Parathyroid adenoma (tissue), 2 donors: ENCODE measurements around the gene DOK6.

Source experiments
- H2AFZ ChIP-seq: fragments of 300-600 bp; sonication (generic); one replicate; pipeline ENCODE4 v1.7.0; 2017; ENCODE audit warnings: antibody characterized with exemption, mild to moderate bottlenecking
- H3K27ac ChIP-seq: fragments of 300-600 bp; sonication (generic); one replicate; pipeline ENCODE4 v1.7.0; 2017
- H3K27me3 ChIP-seq: fragments of 300-600 bp; sonication (generic); one replicate; pipeline ENCODE4 v1.7.0; 2017; ENCODE audit warnings: low read length; ENCODE audit not compliant: control insufficient read depth, insufficient read depth
- H3K36me3 ChIP-seq: fragments of 300-600 bp; sonication (generic); one replicate; pipeline ENCODE4 v1.7.0; 2017; ENCODE audit warnings: low read length; ENCODE audit not compliant: control insufficient read depth, insufficient read depth
- H3K4me1 ChIP-seq: fragments of 300-600 bp; sonication (generic); one replicate; pipeline ENCODE4 v1.7.0; 2017; ENCODE audit warnings: control low read depth
- H3K4me2 ChIP-seq: fragments of 300-600 bp; sonication (generic); one replicate; pipeline ENCODE4 v1.7.0; 2017; ENCODE audit warnings: low read length
- H3K4me3 ChIP-seq: fragments of 300-600 bp; sonication (generic); one replicate; pipeline ENCODE4 v1.7.0; 2017; ENCODE audit warnings: low read depth, low read length
- H3K79me2 ChIP-seq: fragments of 300-600 bp; sonication (generic); one replicate; pipeline ENCODE4 v1.7.0; 2017; ENCODE audit warnings: control low read depth
- H3K9ac ChIP-seq: fragments of 300-600 bp; sonication (generic); one replicate; pipeline ENCODE4 v1.7.0; 2017; ENCODE audit warnings: mild to moderate bottlenecking
- H3K9me3 ChIP-seq: fragments of 300-600 bp; sonication (generic); one replicate; pipeline ENCODE4 v1.7.0; 2017; ENCODE audit warnings: low read length; ENCODE audit not compliant: control insufficient read depth
- TF ChIP-seq, protein P1 (sequence below): fragments of 300-600 bp; sonication (generic); IDR thresholded peaks from one replicate; pipeline ENCODE4 v1.7.0; 2017; ENCODE audit warnings: antibody characterized with exemption, mild to moderate bottlenecking
- donor health status: primary hyperparathyroidism.

The DOK6 gene

DNA sequence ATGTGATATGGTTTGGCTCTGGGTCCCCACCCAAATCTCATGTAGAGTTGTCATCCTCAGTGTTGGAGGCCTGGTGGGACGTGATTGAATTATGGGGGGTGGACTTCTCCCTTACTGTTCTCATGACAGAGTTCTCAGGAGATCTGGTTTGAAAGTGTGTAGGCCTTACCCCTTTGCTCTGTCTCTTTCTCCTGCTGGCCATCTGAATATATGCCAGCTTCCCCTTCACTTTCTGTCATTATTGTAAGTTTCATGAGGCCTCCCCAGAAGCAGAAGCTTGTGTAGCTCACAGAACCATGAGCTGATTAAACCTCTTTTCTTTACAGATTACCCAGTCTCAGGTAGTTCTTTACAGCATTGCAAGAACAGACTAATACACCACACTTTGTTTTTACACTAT, 222.3 kb downstream of the DOK6 start:
- no peak overlapping the region for H2AFZ ChIP-seq
- no peaks in the 10 kb centered on the region for H3K4me1 ChIP-seq
- TF ChIP-seq, protein P1, sequence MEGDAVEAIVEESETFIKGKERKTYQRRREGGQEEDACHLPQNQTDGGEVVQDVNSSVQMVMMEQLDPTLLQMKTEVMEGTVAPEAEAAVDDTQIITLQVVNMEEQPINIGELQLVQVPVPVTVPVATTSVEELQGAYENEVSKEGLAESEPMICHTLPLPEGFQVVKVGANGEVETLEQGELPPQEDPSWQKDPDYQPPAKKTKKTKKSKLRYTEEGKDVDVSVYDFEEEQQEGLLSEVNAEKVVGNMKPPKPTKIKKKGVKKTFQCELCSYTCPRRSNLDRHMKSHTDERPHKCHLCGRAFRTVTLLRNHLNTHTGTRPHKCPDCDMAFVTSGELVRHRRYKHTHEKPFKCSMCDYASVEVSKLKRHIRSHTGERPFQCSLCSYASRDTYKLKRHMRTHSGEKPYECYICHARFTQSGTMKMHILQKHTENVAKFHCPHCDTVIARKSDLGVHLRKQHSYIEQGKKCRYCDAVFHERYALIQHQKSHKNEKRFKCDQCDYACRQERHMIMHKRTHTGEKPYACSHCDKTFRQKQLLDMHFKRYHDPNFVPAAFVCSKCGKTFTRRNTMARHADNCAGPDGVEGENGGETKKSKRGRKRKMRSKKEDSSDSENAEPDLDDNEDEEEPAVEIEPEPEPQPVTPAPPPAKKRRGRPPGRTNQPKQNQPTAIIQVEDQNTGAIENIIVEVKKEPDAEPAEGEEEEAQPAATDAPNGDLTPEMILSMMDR = no peak
- no peaks in the 10 kb centered on the region for H3K79me2 ChIP-seq
- no peaks in the 10 kb centered on the region for H3K36me3 ChIP-seq
- H3K9ac ChIP-seq = no peak overlapping the region
- H3K4me2 ChIP-seq = no peak overlapping the region
- H3K4me3 ChIP-seq = no peak overlapping the region
- no peak overlapping the region for H3K27ac ChIP-seq
- H3K9me3 ChIP-seq = no peaks in the 10 kb centered on the region
- H3K27me3 ChIP-seq = no peaks in the 10 kb centered on the region

DNA sequence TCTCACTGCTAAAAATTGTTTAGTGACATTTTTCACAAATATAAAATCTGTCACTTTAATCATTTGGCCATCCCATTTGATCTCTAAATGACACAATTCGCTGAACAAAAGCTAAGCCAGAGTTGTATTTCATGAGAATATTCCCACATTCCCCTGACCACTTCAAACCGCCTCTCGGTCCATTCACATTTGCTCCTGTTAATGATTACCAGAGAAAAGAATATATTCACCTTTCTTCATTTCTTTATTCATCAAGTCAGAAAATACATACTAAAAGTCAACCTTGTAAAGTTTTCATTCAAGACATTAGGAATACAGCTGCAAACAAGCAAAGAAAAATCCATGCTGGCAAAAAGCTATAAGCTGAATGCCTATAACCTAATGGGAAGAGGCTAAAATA, 225.5 kb downstream of the DOK6 start:
- no peak overlapping the region for H2AFZ ChIP-seq
- no peaks in the 10 kb centered on the region for H3K4me1 ChIP-seq
- no peaks in the 10 kb centered on the region for H3K27me3 ChIP-seq
- no peaks in the 10 kb centered on the region for H3K36me3 ChIP-seq
- H3K79me2 ChIP-seq = no peaks in the 10 kb centered on the region
- H3K4me2 ChIP-seq = no peak overlapping the region
- H3K9me3 ChIP-seq = no peaks in the 10 kb centered on the region
- TF ChIP-seq, protein P1 = no peak
- no peak overlapping the region for H3K4me3 ChIP-seq
- no peak overlapping the region for H3K27ac ChIP-seq
- H3K9ac ChIP-seq = no peak overlapping the region

DNA sequence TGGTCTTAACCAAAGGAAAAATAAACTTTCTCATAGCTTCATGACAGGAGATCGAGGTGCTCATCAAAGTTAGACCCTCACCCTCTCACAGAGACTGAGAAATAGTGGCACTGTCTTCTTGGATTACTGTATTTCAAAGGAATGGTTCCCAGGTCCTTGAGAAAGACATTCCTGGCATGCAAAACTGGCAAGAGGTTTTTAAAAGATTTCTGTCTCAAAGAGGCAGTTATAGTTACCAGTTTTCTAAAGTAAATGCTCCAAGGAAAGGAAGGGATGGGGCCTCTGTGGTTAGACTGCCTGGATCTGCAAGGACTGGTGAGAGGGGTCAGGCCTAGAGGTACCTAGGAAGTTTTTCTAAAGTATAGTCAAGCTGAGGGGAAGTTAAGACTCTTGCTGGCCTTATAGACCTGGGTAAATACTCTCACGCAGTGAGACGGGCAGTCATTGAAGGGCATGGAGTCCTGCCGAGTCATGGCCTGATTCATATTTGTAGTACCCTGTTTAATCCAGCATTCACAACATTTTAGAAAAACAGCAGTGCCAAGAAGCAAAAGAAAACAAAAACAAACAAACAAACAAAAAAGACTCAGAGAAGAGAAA, 226.1 kb downstream of the DOK6 start:
- Histone ChIP-seq H3K79me2 (no peaks in the 10 kb centered on the region), H3K36me3 (no peaks in the 10 kb centered on the region), H3K9ac (no peak overlapping the region), H3K27ac (no peak overlapping the region), H2AFZ (no peak overlapping the region), H3K4me3 (no peak overlapping the region), H3K27me3 (no peaks in the 10 kb centered on the region), H3K4me1 (no peaks in the 10 kb centered on the region), H3K9me3 (no peaks in the 10 kb centered on the region), H3K4me2 (no peak overlapping the region)
- TF ChIP-seq, protein P1 = no peak

DNA sequence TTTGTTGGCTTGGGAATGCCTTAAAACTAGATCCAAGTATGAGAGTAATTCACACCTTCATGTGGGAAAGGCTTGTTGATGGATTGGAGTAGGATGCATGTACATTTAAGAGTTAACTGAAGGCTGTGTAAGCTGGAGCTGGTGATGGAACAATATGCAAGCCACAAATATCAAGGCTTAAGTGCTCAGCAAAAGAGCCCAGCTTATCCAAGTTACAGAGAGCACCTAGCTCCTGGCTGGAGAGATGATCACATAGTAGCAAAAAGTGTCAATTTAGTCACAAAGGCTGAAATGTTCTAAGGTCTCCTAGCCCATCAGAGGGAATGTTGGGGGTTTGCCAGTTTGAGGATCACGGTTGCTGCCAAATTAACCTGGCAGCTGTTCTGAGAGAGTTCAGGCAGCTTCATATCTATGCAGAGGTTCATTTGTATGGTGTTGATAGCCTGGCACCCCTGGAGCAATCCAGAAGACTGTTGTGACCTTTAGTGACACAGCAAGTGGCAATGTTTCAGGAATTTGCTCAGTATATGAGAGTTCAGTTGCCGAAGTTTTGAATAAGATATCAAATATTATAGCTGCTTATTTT, 228.2 kb downstream of the DOK6 start:
- Histone ChIP-seq H3K4me3 (no peak overlapping the region), H3K4me2 (no peak overlapping the region), H3K9ac (no peak overlapping the region), H3K79me2 (no peaks in the 10 kb centered on the region), H3K36me3 (no peaks in the 10 kb centered on the region), H3K4me1 (no peaks in the 10 kb centered on the region), H3K27ac (no peak overlapping the region), H3K9me3 (no peaks in the 10 kb centered on the region), H2AFZ (no peak overlapping the region), H3K27me3 (no peaks in the 10 kb centered on the region)
- TF ChIP-seq, protein P1 = no peak

DNA sequence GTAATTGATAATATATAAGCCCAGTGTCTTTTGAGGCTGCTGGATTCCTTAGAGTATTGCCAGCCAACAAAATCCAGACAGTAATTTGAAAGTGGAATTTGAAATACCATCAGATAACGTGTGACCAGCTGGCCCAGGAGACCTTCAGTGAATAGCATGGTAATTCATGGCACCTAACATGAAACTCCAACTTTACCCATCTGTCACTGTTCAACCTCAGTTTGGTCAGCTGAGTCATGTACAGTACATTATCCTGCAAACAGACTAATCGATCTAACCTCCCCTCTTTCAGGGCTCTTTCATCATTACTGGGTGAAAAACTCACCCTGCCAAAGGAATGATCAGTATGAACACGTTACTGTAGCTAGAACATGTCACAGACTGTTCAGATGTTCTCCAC, 230.6 kb downstream of the DOK6 start:
- TF ChIP-seq, protein P1 = no peak
- H3K36me3 ChIP-seq = no peaks in the 10 kb centered on the region

More for the DNA sequence above, 230.6 kb downstream of the DOK6 start:
- Histone ChIP-seq H3K4me2 (no peak overlapping the region), H3K4me3 (no peak overlapping the region), H3K27ac (no peak overlapping the region), H3K79me2 (no peaks in the 10 kb centered on the region), H2AFZ (no peak overlapping the region), H3K9ac (no peak overlapping the region), H3K27me3 (no peaks in the 10 kb centered on the region), H3K4me1 (no peaks in the 10 kb centered on the region), H3K9me3 (no peaks in the 10 kb centered on the region)
